Activated CD8-positive, alpha-beta memory T cell treated with anti-CD3 and anti-CD28 coated beads, Interleukin-2, amount 50 U/mL, for 4 hours (primary cell): Measurements from ENCODE around the gene OLFM3.

Experiments used
- DNase-seq: peaks from one replicate; pipeline ENCODE4 v3.0.0-alpha.2; 2020

The OLFM3 gene

DNA sequence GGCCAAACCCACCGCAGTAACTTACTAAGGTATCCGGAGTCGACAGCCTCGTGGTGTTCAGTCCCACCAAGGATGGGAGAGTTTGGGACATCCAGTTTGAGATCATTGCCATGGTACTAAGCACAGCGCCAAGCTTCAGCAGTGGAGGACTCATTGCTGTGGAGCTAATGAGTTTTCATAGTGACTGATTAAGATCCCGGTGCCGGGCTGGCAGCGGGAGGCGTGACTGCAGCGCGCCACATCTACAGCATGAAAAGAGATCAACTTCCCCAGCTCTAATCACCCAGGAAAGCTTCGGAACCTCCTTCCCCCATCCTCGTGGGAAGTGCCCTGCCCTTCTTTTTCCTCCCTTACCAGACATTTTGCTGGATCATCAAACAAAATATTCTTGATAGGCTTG is 149.9 kb downstream of the OLFM3 start:
- DNase-seq, result no peak

DNA sequence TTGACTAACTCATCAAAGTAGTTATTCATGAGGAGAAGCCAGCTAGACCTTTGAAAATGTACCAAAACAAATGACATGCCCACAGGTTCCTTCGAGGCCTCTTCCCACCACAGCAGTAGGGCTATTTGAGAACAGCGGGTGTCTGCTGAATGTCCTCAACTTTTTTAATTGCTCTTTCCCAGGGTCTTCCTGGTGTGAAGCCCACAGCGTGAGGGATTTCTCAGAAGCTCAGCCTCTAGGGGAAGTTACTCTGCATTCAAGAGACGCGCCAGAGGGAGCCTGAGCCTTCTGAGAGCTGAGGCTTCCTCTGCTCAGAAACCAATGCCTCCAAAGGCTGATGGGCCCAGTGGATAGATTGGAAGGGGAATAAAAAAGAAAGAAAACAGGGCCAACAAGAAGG is 153.6 kb downstream of the OLFM3 start:
- no peak for DNase-seq

GRCh38 chr1:101841824-101842223 is 154.9 kb downstream of the OLFM3 start:
- DNase-seq, result no peak

DNA sequence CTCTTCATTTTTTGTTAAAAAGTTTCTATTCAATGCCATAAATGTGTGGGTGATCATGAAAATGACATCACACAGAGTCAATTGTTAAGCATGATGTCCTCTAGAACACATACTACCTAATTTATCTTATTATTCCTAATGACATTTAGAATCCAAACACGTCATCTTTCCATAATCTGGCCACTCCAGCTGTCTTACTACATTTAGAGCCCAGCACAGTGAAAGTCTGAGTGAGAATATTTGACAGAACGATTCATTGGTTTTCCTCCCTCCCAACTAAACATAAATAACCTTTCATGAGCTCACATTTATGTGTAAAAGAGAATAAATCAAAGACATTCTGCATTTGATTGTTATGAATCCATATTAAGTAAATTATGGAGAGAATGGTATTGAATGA is 160.7 kb downstream of the OLFM3 start:
- no peak for DNase-seq

- DNase-seq, result no peak
Observed at GRCh38 chr1:101833312-101833711, 163.4 kb downstream of the OLFM3 start.

DNA sequence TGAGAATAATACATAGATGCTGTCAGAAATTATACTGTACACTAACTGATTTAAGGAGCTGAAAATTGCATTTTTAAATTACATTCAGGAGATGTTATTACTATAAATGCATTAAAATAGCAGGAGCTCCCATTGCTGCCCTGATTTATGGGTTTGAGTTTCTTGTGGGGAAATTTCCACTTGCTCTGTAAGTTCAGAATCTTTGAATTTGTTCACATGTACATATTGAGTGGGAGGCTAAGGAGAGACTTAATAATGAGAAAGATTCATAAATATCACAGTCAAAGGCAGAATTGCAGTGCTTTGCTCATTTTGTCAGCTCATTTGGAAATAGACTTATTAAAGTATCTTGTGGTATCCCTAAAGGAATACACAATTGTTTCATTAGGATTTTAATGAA is 170.3 kb downstream of the OLFM3 start:
- DNase-seq, result no peak

GRCh38 chr1:101820071-101820470 is 176.7 kb downstream of the OLFM3 start:
- no peak for DNase-seq

GRCh38 chr1:101816262-101816661 is 180.5 kb downstream of the OLFM3 start:
- DNase-seq, result no peak

DNA sequence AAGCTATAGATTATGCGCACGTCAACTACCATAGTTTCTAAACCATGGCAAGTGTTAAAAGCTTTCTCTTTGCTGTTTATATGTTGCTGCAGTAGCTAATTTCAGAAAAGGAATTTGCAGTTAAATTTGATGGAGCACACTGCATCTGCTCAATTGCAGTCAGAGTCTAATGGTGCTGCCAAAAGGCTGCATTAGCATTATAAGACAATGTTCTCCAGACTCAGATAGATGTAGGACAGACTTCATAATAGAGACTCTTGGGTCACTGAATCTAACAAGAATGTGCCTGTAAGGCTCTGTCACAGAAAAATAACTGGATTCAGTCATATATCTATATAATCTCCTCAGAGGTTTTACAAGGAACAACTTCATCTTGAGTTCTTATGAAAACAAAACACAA is 198.3 kb downstream of the OLFM3 start:
- DNase-seq, result no peak

DNA sequence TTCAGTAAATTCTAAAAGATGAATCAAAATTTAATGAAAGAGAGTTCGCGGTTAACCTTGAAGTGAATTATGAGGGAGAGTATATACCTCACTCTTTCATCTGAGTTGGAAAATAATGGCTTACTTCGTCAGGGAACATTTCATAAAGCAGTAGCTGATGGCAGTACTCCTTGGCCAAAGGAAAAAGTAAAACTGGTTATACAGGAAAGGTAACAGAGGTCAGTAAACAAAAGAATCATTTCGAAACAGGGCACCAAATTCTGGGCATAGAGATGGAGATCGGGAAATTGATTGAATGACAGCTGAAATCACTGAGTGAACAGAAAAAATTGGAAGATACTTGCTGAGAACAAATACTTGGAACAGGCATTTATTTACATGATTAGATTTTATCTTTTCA is 199.0 kb downstream of the OLFM3 start:
- DNase-seq, result no peak

DNA sequence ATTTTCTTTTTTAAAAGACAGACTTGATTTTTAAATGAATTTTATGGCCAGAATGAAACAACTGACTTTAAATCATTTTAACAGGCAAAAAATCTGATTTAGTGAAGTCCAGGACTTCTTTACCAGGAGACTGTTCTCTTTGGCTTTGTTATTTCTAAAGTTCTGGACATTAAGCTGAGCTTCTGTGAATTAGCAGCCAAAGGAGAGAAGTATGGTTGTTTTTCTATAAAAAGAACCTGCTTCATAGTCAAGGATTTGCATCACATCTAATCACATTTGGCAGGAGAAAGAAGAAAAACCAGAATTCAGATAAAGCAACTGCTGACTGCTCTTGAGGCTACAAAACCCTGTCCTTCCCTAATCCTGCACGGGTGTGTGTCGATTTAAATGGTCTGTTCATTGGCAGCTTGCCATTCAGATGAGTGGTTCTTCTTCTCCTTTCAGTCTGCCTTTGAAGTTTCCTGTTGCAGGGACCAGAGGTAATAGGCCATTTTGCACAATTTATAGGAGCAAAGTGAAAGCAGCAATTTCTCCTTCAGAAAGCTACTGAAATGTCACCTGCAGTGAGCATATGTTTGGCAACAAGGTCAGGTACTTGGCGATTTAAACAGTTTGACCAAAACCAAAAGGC is 215.4 kb downstream of the OLFM3 start:
- no peak for DNase-seq

- no peak for DNase-seq
Observed at GRCh38 chr1:101769520-101769919, 227.2 kb downstream of the OLFM3 start.

DNA sequence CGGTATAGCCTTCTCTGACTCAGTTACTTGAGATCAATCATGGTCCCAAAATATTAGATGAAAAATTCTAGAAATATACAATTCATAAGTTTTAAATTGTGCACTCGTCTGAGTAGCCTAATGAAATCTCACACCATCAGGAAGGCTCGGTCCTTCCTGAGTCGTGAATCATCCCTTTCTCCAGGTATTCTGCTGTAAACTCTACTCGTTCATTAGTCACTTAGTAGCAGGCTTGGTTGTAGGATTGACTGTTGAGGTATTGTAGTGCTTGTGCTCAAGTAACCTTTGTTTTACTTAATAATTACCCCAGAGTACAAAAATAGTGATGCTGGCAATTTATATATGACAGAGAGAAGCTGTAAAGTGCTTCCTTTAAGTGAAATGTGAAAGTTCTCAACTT is 238.7 kb downstream of the OLFM3 start:
- no peak for DNase-seq

DNA sequence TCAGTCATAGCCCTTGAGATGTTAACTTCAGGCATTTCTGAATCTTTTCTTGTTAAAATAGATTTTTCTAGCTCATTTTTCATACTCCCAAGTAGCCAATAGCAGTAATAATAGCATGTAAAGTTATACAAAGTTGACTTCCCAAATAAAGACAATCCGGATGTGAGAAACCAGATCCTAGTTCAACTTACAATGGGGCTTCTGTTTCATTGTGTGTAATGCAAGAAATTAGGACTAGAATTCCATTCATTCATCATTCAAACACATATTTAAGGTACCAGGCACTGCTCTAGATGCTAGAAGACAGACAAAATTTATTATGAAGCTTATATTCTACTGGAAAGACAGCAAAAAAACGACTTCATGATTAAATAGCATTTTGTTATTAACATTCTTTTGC is 240.3 kb downstream of the OLFM3 start:
- no peak for DNase-seq
